Measurements from ENCODE around the gene MAD1L1.
"Not testable (repeated sequence)": the region's sequence is repeated elsewhere in the genome, so short reads cannot be mapped to it uniquely, and the experiment has no call there.

Gene MAD1L1

GRCh38 chr7:2048006-2048405 is 184.7 kb downstream of the MAD1L1 start:
- no peak for DNase-seq (ENCODE audit: low read depth in 2 of 2)

DNA sequence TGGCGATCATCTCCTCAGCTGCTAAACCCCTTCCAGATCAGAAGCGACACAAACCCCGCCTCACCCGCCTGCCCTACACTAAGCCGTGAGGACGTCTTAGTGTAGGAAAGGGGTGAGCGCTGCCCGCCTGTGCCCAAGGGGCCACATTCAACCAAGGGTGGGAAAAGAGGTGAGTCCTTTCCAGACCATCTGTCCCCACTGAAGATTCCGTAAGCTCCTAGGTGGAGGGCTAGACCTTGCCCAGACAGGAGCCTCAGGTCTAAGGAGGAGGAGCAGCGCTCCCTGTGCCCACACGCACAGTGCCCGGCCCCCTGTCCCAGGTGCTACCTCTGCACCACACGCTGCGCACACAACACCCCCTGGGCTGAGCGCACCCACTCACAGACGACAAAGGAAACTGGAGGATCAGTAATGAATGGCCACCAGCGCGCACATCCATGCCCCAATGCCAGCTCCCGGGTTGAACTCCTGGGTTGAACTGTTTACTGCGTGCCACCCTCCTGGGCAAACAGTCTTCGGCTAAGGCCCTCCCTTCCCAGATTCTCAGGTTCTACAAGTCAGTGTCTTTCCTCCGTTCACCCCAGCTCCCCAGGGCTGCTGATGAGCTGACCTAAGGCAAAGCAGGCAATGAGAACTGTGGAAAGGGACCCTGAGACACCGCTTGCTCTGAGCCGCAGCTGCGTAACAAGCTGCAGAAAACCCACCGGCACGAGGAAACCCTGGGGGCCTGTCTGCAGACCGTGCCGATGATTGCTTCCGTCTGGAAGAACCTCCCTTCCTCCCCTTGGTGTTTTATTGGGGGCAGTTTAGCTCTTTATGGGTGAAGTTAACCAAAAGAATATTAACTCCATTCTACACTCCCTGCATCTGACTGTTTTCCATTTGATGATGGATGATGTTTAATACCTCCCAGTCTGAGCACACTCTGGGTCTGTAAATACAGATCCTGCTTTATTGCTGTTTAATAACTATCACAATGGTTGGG is 185.9 kb downstream of the MAD1L1 start:
- no peak for DNase-seq (ENCODE audit: low read depth in 2 of 2)

- no peak for DNase-seq (ENCODE audit: low read depth in 2 of 2)
Observed at GRCh38 chr7:2045559-2046405, 187.0 kb downstream of the MAD1L1 start.

- no peak for DNase-seq (ENCODE audit: low read depth in 2 of 2)
Observed at GRCh38 chr7:2044883-2045471, 187.8 kb downstream of the MAD1L1 start.

DNA sequence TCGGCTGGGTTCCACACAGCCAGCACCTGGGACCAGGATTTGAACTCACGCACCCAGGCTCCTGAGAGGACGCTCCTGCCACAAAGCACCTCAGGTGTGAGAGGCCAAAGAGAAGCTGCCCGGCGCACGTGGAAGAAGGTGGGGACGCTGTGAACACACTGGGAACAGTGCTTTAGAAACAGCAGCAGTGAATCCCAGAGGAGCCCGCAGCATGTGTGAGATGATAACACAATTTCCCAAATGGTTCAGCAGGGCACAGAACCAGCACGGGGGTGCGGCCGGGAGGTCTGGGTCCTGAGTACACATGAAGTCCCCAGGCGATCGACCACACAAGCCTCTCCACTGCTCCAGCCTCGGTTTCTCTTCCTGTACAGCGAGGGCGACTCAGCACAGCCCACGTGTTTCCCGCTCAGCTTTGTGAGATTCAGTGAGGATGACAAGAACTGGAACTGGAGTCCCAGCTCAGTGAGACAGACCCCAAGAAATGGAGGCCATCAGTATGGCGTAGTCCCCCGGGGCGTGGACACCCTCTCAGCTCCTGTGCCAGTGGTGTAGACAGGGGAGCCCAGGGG is 188.3 kb downstream of the MAD1L1 start:
- no peak for DNase-seq (ENCODE audit: low read depth in 2 of 2)

DNA sequence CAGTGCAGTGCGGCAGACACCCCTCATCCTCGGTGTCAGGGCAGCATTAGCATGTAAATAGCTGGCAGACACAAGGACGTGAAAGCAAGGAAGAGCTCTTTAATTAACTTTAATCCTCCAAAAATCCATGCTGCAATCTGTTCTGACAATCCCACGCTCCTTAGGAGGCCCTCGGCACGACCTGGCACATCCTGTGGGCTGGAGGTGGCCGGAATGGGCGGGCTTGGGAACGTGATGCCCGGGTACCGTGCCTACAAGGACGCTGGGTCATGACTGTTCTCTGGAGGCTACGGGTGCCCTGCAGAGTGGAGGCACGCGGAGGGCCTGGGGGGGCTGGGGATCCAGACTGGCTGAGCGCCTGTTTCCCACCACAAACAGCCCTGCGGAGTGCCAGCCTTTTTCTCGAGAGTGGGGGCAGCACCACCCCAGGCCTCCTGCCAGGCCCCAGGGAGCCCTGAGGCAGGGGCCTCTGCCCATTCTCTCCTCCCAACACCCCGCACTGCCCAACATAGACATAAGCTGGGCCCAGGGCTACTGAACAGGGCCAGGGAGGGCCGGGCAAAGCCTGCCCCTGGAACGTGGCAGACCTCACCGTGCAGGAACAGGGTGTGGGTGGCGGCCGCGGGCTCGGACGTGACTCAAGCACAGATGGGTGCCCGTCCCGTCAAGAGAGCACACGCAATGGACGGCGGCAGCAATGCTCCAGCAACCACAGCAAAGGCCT is 189.3 kb downstream of the MAD1L1 start:
- DNase-seq (ENCODE audit: low read depth in 2 of 2): no peak

DNA sequence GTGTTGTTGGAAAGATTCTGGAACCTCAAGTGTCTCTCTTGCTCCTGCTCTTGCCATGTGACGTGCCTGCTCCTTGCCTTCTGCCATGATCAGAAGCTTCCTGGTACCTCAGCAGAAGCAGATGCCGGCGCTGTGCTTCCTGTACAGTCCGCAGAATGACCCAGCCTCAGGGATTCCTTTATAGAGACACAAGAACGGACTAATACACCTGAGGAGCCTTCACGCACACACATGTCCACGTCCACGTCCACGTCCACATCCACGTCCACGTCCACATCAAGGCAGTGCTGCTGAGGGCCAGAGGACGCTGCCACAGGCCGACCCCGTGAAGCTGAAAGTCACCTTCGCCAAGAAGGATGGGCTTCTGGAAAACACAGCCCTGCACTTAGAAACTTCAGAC is 190.1 kb downstream of the MAD1L1 start:
- DNase-seq (ENCODE audit: low read depth in 2 of 2): no peak

DNA sequence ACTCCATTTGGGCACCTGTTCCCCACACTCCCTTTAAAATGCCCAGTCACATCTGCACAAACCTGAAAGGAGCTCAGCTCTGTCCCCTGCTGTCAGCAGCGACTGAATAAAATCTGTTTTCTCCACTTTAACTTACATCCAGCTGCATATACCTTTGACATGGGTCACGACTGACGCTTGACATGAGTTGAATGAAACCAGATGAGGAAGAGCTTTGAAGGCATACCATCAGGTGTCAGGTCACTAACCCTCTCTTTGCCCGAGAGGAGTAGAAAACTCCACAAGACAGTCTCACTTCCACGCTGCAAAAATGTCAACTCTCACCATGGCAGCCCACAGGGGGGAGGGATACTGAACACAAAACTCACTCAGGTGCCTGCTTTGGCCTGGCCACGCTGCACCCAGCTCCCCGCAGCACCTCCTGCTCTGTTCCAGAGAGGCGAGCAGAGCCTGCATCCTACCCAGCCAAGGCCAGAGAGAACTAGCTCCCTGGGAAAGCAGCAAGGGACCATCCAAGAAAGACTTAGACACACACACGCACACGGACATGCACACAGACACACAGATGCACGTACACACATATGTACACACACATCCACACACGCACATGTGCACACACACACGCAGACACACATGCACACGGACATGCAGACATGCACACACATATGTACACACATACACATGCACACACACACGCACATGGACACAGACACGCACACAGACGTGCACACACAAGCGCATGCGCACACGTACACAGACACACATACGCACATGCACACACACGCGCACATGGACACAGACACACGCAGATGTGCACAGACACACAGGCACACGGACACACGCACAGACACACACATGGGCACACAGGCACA is 191.0 kb downstream of the MAD1L1 start:
- DNase-seq (ENCODE audit: low read depth in 2 of 2): no peak

GRCh38 chr7:2040893-2041270 is 191.9 kb downstream of the MAD1L1 start:
- DNase-seq (ENCODE audit: low read depth in 2 of 2): no peak

DNA sequence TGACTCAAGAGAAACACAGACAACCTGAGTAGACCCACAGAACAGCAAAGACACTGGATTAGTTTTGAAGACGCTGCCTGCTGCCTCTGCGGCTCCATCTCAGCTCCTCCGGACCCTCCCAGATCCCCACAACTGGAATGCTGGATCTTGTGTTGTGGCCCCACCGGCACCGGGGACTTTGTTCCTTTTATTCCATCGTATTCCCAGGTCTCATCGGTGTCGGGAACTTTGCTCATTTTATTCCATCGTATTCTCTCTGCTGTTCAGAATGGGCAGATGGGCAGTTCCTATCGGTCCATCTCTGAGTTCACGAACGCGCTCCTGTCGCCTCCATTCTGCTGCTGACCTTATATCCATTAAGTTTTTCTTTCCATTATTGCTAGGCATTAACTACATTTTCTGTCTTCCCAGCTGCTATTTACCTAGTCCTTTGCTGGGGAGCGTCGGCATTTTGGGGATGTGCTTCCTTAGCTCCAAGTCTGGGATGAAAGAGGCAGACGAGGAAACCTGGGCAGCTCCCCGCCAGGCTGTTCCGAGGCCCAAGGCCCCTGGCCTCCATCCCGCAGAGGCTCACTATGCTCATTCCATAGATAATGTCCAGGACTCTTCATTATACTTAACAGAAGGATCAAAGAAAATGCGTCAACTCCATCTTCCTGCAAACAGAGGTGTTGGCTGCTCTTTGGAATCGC is 192.4 kb downstream of the MAD1L1 start:
- no peak for DNase-seq (ENCODE audit: low read depth in 2 of 2)

DNA sequence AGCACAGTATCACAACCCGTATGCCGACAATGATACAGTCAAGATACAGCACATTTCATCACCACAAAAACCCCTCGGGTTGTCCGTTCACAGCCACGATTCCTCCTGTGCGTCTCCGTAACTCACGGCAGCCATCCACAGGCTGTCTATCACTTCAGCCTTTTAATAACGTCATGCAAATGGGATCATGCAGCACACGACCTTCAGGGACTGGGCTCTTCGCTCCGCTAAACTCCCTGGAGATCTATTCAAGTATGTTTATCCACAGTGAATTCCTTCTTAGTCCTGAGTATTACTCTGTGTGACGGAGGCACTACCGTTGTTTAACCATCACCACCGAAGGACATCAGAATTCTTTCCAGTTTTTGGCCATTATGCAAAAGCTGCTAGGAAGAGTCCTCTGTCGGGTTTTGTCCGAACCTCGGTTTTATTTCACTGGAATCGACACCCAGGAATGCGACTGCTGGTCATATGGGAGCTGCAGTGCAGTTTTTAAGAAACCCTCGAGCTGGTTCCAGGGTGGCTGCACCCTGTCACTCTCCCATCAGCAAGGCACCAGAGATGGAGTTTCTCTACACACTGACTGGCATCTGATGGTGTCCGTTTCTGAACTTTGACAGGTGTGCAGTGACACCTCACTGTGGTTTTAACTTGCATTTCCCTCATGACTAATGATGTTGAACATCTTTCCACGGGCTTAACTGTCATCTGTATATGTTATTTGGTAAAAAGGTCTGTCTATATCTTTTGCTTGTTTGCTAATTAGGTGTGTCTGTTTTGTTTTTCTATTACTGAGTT is 193.6 kb downstream of the MAD1L1 start:
- DNase-seq (ENCODE audit: low read depth in 2 of 2): no peak

GRCh38 chr7:2037808-2038522 is 194.8 kb downstream of the MAD1L1 start:
- DNase-seq (ENCODE audit: low read depth in 2 of 2): no peak

DNA sequence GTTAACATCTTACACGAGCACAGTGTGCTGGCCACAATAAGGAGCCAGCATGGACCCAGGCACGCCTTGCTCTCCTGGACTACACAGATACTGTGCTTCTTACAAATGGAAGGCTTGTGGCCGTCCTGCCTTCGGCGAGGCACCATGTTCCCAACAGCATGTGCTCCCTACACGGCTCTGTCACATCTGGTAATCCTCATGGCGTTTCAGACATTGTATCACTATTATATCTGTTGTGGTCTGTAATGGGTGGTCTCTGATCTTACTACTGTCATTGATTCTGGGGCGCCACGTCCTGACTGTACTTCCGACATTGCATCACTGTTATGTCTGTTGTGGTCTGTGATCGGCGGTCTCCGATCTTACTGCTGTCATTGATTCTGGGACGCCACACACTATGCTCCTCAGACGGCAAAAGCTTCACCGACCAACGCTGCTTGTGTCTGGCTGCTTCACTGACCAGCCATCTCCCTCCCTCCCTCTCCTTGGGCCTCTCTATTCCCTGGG is 195.4 kb downstream of the MAD1L1 start:
- DNase-seq (ENCODE audit: low read depth in 2 of 2): peak; percentile 22 to 25

DNA sequence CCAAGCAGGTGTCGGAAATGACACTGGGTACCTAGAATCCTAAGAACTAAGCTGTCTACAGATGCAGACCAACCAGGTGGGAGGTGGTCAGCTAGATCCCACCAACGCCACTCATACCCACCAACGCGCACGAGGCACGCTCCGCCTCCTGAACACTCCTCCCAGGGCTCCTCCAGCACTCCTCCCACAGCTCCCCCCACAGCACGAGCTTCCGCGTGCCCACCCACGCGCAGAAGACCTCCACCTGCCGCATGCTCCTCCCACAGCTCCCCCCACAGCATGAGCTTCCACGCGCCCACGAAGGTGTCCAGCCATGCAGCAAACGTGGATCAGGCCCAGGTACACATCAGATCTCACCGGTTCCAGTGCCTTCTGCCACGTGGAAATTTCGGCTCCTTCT is 196.0 kb downstream of the MAD1L1 start:
- DNase-seq (ENCODE audit: low read depth in 2 of 2): no peak

GRCh38 chr7:2036201-2036600 is 196.5 kb downstream of the MAD1L1 start:
- not testable (repeated sequence) for DNase-seq (ENCODE audit: low read depth in 2 of 2)

- no peak for DNase-seq (ENCODE audit: low read depth in 2 of 2)
Observed at GRCh38 chr7:2034291-2035201, 198.2 kb downstream of the MAD1L1 start.

- DNase-seq (ENCODE audit: low read depth in 2 of 2): no peak
Observed at GRCh38 chr7:2033586-2034135, 199.1 kb downstream of the MAD1L1 start.

Data from stimulated activated CD8-positive, alpha-beta memory T cell treated with anti-CD3 and anti-CD28 coated beads, Interleukin-15, amount 100 ng/mL, for 48 hours (primary cell).